Endothelial cell of coronary artery (primary cell): ENCODE data around the gene DNAAF1. TPM values are rescaled to one million over a fixed set of nuclear protein-coding genes. Genes with fewer than 3 reads are reported as not detected.

ENCODE experiments used
- total RNA-seq: library from RNA; depleted of rRNA; stranded (reverse); fragments of >200 nt; gene quantifications from 2 replicates; pipeline ENCODE4 v1.2.3, GENCODE V29; 2014

Gene DNAAF1
- total RNA-seq, result 0.09 TPM in 1 of 2 replicates, not detected in the other

GRCh38 chr16:84144859-84145639, at the start of gene DNAAF1, which contains the start of gene HSDL1:
Gene DNAAF1 (plus strand): TSS chr16:84145308. CDS start chr16:84145441, 133 bp downstream.
Gene HSDL1 (minus strand): TSS chr16:84145177. CDS start chr16:84131321, 13,856 bp downstream.

GRCh38 chr16:84116720-84117493, 28.2 kb upstream of the DNAAF1 start, which contains the start of gene MBTPS1:
Gene MBTPS1 (minus strand): TSS chr16:84116942. CDS start chr16:84101783, 15,159 bp downstream.

GRCh38 chr16:84186685-84187437, 41.8 kb downstream of the DNAAF1 start, which contains the start of gene TAF1C:
Gene TAF1C (minus strand): TSS chr16:84187057. CDS start chr16:84184988, 2,069 bp downstream.

GRCh38 chr16:84190731-84191388, 45.8 kb downstream of the DNAAF1 start, which contains the start of gene ADAD2:
Gene ADAD2 (plus strand): TSS chr16:84191157. CDS start chr16:84191231, 74 bp downstream.

Other genes starting within 250 kb of the DNAAF1 start
- gene MLYCD, start 246.2 kb upstream of the DNAAF1 start, total RNA-seq, result 2.0 and 3.2 TPM in 2 replicates
- 1.1 and 1.7 TPM in 2 replicates for gene OSGIN1, start 192.1 kb upstream of the DNAAF1 start, total RNA-seq
- 0.18 TPM in 1 of 2 replicates, not detected in the other for gene NECAB2, start 177.1 kb upstream of the DNAAF1 start, total RNA-seq
- gene SLC38A8, start 102.5 kb upstream of the DNAAF1 start, total RNA-seq, result not detected in 2 replicates
- 96.5 and 105 TPM in 2 replicates for gene MBTPS1, start 28.4 kb upstream of the DNAAF1 start, total RNA-seq
- 22.1 and 28.3 TPM in 2 replicates for gene HSDL1, start 131 bp upstream of the DNAAF1 start, total RNA-seq
- 15.7 and 23.1 TPM in 2 replicates for gene TAF1C, start 41.7 kb downstream of the DNAAF1 start, total RNA-seq
- under 0.01 and 0.18 TPM in 2 replicates for gene ADAD2, start 45.8 kb downstream of the DNAAF1 start, total RNA-seq
- not detected in 2 replicates for gene KCNG4, start 94.7 kb downstream of the DNAAF1 start, total RNA-seq
- gene WFDC1, start 149.6 kb downstream of the DNAAF1 start, total RNA-seq, result not detected in 2 replicates
- gene ATP2C2, start 223.2 kb downstream of the DNAAF1 start, total RNA-seq, result not detected in 2 replicates